ENCODE results near the gene AMOTL1. TPM values are rescaled to one million over a fixed set of nuclear protein-coding genes. Genes with fewer than 3 reads are reported as not detected.
"Not testable (repeated sequence)": the region's sequence is repeated elsewhere in the genome, so short reads cannot be mapped to it uniquely, and the experiment has no call there.

AMOTL1 gene
- total RNA-seq, 1 experiment from 2014 or later: 57.4 TPM

- Histone ChIP-seq H3K27ac (peak overlapping the region; percentile 27; the same call in 1 of the 2 replicates), H3K4me1 (peaks cover 3% of the 10 kb centered on the region; the same call in 1 of the 2 replicates), H3K36me3 (peaks cover 34% of the 10 kb centered on the region), H3K9me3 (replicated peaks) (no peaks in the 10 kb centered on the region), H3K4me3 (no peak overlapping the region), H3K27me3 (no peaks in the 10 kb centered on the region)
- peak in 1 of 2 experiments; percentile 24 for DNase-seq
Measured at GRCh38 chr11:94849839-94850238, 81.7 kb downstream of the AMOTL1 start.

- peaks cover 51% of the 10 kb centered on the region for H3K36me3 ChIP-seq
- H3K4me3 ChIP-seq: no peak overlapping the region
- H3K27me3 ChIP-seq: no peaks in the 10 kb centered on the region
- H3K4me1 ChIP-seq: peaks cover 6% of the 10 kb centered on the region
- DNase-seq: no peak
- H3K27ac ChIP-seq: no peak overlapping the region
- no peaks in the 10 kb centered on the region for H3K9me3 ChIP-seq (replicated peaks)
Measured at GRCh38 chr11:94851864-94852636, 83.9 kb downstream of the AMOTL1 start.

GRCh38 chr11:94853288-94853687 lies 85.1 kb downstream of the AMOTL1 start:
- DNase-seq; H3K4me3 ChIP-seq; H3K27me3 ChIP-seq; H3K9me3 ChIP-seq (replicated peaks); H3K27ac ChIP-seq: not testable (repeated sequence)
- H3K4me1 ChIP-seq: peaks cover 18% of the 10 kb centered on the region
- H3K36me3 ChIP-seq: peaks cover 60% of the 10 kb centered on the region

- H3K27me3 ChIP-seq: no peaks in the 10 kb centered on the region
- H3K9me3 ChIP-seq (replicated peaks): no peaks in the 10 kb centered on the region
- H3K27ac ChIP-seq: no peak overlapping the region
- DNase-seq: no peak
- peaks cover 60% of the 10 kb centered on the region for H3K36me3 ChIP-seq
- H3K4me3 ChIP-seq: no peak overlapping the region
- peaks cover 23% of the 10 kb centered on the region for H3K4me1 ChIP-seq
Measured at GRCh38 chr11:94853836-94854235, 85.7 kb downstream of the AMOTL1 start.

- Histone ChIP-seq H3K4me1 (peaks cover 23% of the 10 kb centered on the region), H3K36me3 (peaks cover 70% of the 10 kb centered on the region), H3K27ac (no peak overlapping the region), H3K27me3 (no peaks in the 10 kb centered on the region), H3K9me3 (replicated peaks) (no peaks in the 10 kb centered on the region), H3K4me3 (no peak overlapping the region)
- no peak for DNase-seq
Measured at GRCh38 chr11:94854770-94855633, 86.8 kb downstream of the AMOTL1 start.

GRCh38 chr11:94855666-94856065 lies 87.5 kb downstream of the AMOTL1 start:
- Histone ChIP-seq H3K27ac (no peak overlapping the region), H3K36me3 (peaks cover 70% of the 10 kb centered on the region)
- DNase-seq: no peak

GRCh38 chr11:94856443-94856842 lies 88.3 kb downstream of the AMOTL1 start:
- peaks cover 23% of the 10 kb centered on the region for H3K4me1 ChIP-seq
- no peaks in the 10 kb centered on the region for H3K27me3 ChIP-seq

More at GRCh38 chr11:94855666-94856065, 87.5 kb downstream of the AMOTL1 start:
- Histone ChIP-seq H3K27me3 (no peaks in the 10 kb centered on the region), H3K4me3 (no peak overlapping the region), H3K4me1 (peaks cover 23% of the 10 kb centered on the region), H3K9me3 (replicated peaks) (no peaks in the 10 kb centered on the region)

GRCh38 chr11:94857337-94857736 lies 89.2 kb downstream of the AMOTL1 start:
- Histone ChIP-seq H3K27me3 (no peaks in the 10 kb centered on the region), H3K9me3 (replicated peaks) (no peaks in the 10 kb centered on the region), H3K27ac (peak overlapping the region; percentile 34), H3K4me3 (no peak overlapping the region), H3K36me3 (peaks cover 62% of the 10 kb centered on the region), H3K4me1 (peaks cover 23% of the 10 kb centered on the region)
- no peak for DNase-seq

More at GRCh38 chr11:94856443-94856842, 88.3 kb downstream of the AMOTL1 start:
- no peak overlapping the region for H3K27ac ChIP-seq
- H3K9me3 ChIP-seq (replicated peaks): no peaks in the 10 kb centered on the region
- DNase-seq: no peak
- no peak overlapping the region for H3K4me3 ChIP-seq
- peaks cover 63% of the 10 kb centered on the region for H3K36me3 ChIP-seq

GRCh38 chr11:94858012-94858705 lies 90.0 kb downstream of the AMOTL1 start:
- Histone ChIP-seq H3K9me3 (replicated peaks) (no peaks in the 10 kb centered on the region), H3K36me3 (peaks cover 62% of the 10 kb centered on the region), H3K4me1 (peaks cover 23% of the 10 kb centered on the region), H3K4me3 (no peak overlapping the region), H3K27ac (peak overlapping the region; percentile 34), H3K27me3 (no peaks in the 10 kb centered on the region)
- peak; percentile 42 to 72 for DNase-seq

GRCh38 chr11:94860333-94860732 lies 92.2 kb downstream of the AMOTL1 start:
- Histone ChIP-seq H3K4me1 (peaks cover 23% of the 10 kb centered on the region), H3K27ac (no peak overlapping the region), H3K9me3 (replicated peaks) (no peaks in the 10 kb centered on the region), H3K4me3 (no peak overlapping the region), H3K36me3 (peaks cover 45% of the 10 kb centered on the region), H3K27me3 (no peaks in the 10 kb centered on the region)
- DNase-seq: no peak

- Histone ChIP-seq H3K9me3 (replicated peaks) (no peaks in the 10 kb centered on the region), H3K36me3 (peaks cover 43% of the 10 kb centered on the region), H3K27me3 (no peaks in the 10 kb centered on the region), H3K27ac (no peak overlapping the region), H3K4me1 (peaks cover 22% of the 10 kb centered on the region), H3K4me3 (no peak overlapping the region)
- DNase-seq: no peak
Measured at GRCh38 chr11:94861306-94861845, 93.2 kb downstream of the AMOTL1 start.

- Histone ChIP-seq H3K9me3 (replicated peaks) (no peaks in the 10 kb centered on the region), H3K27ac (no peak overlapping the region), H3K36me3 (peaks cover 44% of the 10 kb centered on the region), H3K4me3 (no peak overlapping the region), H3K27me3 (no peaks in the 10 kb centered on the region), H3K4me1 (peaks cover 9% of the 10 kb centered on the region)
- DNase-seq: no peak
Measured at GRCh38 chr11:94862926-94863880, 95.0 kb downstream of the AMOTL1 start.

- Histone ChIP-seq H3K4me3 (no peak overlapping the region), H3K27me3 (no peaks in the 10 kb centered on the region), H3K4me1 (no peaks in the 10 kb centered on the region), H3K9me3 (replicated peaks) (no peaks in the 10 kb centered on the region), H3K27ac (no peak overlapping the region), H3K36me3 (peaks cover 39% of the 10 kb centered on the region)
- no peak for DNase-seq
Measured at GRCh38 chr11:94864506-94865045, 96.4 kb downstream of the AMOTL1 start.
